ENCODE data around the gene CYB5R3.

The CYB5R3 gene

DNA sequence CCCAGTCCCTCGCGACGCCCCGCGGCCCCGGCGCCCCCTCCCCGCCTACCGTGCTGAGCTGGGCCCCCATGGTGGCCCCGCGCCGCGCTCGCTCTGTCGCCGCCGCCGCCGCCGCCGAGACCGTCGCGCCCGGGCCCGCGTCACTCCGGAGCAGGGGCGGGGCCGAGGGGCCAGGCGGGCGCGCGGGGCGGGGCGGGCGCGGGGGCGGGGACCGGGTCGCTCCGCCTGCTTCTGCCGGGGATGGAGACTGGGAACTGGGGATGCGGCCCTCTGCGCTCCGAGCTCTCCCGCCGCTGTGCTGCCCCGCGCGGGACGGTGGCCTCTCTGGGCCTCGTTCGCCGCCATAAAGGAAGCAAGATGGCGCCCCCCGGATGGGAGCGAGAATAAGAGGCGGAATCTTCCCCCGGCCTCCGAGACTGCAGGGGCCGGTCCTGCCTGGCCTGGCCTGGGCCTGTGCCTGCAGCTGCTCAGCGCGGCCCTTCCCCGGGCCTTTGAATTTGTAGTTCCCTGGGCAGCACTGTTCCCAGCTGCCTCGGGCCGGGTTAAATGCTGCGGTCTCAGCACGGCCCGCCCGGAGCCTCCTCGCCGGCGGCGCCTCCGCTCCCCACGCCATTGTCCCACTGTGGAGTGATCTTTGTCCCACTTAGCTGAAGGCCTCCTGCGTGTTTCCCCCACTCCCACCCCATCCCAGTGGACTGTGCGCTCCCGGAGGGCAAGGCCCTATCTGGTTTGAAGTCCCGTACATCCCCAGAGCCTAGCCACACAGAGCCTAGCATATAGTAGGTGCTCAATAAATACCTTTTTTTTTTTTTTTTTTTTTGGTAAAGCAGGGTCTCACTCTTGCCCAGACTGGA is at the start of gene CYB5R3:
TSS of gene CYB5R3 (minus strand) at position 147 of the 854 bp plus-strand sequence. CDS start at position 70, 77 bp downstream.
- peak; percentile 65 for DNase-seq

DNA sequence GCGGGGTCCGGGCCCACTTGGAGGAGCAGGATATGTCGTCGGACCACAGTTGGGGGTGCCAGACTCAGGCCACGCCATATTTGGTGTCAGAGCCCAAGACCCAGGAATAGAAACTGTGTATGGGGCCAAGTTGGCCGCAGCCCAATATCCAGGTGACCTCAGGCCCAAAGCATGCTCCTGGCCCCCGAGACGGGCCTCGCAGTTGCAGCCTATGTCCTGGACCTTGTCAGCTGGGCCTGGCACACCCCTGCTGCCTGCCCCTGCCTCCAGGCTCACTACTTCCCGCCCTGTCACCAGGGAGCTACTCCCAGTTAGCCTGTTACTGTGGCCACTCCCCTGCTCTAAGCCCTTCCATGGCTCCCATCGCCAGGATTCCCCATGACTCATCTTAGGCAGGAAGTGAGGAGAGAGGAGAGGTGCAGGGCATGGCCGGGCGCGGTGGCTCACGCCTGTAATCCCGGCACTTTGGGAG is 48.4 kb upstream of the CYB5R3 start:
- no peak for DNase-seq

DNA sequence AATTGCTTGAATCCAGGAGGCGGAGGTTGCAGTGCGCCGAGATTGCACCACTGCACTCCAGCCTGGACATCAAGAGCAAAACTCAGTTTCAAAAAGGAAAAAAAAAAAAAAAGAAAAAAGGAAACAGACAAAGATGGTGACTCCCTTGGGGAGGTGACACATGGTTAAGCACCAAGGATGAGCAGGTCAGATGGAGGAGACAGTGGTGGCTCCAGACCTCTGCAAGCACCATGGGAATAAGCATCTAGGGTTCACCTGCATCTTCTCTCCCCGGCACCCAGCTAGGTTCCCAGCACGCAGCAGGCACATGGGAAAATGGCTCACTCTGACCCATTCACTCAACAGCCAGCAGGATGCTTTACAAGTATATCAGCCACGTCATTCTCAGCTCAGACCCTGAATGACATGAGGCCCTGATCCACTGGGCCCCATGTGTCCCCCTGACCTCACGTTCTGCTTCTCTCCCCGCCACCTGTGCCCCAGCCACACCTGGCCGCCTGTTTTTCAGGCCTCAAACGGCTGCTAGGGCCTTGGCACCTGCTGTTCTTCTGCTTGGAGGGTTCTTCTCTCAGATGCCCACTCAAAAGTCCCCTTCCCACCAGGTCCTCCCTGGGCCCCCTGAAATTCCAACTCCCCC is 47.3 kb upstream of the CYB5R3 start:
- DNase-seq: no peak

DNA sequence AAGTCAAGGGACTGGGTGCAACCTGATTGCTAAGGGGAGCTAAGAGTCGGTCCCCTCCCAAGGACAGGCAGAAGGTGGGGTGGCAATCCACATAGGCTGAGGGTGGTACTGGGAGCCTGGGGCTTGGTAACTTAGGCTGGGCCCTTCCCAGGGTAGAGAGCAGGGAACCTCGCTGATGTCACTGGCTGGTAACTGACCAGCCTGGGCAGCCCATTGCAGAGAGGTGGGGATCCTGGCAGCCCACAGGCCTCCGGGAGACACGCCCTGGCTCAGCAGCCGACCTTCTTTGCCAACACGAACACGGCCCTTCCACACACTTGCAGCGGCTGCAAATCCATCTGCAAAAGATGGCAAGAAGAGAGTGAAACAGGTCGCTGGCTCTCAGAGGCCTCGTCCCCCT is 46.1 kb upstream of the CYB5R3 start:
- no peak for DNase-seq

DNA sequence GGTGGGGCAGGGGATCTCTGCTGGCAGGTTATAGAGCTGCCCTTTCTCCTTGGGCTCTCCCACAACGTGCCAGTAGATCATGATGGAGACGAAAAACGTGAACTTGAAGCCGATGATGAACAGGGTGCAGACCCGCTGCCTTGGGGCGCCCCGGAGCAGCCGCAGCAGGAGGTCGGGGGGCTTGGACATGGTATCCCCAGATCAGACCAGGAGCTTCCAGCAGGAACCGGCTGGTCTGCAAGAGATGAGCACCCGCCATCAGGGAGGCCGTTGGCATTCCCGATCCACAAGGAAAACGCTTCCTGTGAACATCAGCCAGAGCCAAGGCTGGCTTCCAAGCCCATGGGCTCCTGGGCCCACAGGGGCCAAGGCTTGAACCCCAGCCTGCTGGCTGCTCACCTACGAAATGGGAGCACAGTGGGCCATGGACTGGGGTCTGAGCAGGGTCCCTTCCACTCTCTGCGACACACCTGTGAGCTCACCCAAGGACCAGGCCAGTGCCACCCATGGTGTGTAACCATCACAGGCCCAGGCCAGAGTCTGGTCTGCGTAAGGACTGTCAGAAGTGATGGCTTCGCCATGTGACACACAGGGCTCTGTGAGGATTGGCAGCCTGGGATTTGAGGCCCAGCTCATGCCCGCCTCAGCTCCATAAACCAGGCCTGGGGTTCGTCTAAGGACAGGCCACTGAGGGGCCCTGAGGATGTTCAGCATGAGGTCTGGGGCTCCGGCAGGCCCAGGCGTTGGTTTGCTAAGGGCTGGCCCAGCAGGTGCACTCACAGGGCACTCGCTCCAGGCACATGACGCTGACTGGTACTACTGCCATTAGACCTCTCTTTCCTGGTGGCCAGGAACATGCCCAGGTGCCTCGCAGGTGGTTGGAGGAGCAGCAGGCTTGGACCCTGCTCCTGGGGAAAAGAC is 44.8 kb upstream of the CYB5R3 start:
- DNase-seq: no peak

DNA sequence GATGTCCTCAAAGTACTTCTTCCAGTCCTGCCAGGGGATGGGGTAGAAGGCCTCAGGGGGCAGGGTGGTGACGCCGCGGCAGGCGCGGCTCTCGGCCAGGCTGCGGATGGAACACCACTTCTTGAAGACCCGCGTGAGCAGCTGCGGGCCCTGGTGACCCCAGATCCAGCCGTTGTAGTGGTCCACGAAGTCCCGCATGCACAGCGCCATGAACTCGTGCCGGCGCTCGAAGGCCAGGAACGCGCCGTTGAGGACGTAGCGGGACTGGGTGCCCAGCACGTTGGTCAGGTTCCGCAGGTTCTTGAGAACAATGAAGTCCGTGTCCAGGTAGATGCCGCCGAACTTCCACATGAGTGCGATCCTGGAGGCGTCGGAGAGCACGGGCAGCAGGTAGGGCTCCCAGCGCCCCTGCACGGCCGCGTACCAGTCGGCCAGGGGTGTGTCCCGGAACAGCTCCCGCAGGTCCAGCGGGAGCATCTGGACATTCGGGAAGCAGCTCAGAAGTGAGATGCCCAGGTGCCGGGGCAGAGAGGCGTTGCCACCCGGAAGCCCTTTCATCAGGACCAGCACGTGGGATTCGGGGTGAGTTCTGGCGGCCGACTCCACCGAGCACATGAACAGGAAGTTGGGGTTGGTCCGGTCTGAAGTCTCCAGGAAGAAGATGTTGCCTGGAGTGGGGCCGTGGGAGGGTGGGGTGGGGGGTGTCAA is 44.0 kb upstream of the CYB5R3 start:
- DNase-seq: no peak

DNA sequence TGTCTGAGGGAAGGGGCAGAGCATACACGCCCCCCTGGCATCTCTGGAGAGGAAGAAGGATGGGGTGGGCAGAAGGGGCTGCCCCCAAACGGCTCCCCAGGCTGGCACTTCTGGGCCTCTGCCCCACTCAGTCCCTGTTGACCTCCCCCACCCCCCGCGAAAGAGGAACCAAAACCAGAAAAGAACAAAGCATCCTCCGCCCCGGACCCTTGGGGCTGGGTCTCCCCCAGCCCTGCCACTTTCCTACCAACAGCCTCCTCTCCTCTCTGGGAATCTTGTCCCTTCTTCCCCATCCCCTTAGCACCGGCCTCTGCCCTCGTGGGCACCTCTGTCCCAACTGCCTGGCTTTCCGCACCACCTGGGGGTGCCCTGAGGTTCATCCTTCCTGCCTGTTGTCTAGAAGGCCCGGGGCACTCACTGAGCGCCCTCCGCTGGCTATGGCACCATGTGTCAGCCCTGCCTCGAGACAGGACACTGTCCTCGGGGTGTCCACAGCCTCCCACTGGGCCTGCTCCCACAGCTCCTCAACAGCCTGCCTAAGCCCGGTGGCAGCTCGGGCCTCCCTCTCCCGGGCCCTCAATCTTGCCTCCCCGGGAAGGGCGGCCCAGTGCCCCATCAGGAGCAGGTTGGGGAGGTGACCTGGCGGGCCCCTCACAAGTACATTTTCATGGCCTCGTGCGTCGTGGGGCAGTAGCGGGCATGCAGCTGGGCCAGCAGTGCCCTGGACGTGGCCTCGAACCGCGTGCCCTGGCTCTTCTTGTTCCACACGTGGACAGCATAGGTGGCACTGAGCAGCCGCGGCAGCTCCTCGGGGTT is 43.3 kb upstream of the CYB5R3 start:
- no peak for DNase-seq

DNA sequence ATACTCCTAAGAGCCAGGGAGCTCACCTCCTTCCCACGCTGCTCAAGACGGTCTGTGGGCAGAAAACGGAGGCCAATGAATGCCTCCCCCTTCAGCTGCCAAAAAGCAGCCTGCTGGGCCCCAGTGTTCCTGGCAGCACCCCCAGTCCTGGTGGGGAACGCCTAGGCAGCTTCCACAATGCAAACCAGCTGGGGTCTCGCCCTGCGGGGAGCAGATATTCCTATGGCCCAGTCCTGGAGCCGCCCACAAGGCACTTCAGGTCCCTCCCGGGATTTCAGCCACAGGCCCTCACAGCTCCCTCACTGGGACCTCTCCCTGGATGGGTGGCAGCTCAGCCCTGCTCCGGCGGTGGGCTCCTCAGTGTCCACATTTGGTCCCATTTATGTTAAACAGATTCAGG is 42.2 kb upstream of the CYB5R3 start:
- no peak for DNase-seq

DNA sequence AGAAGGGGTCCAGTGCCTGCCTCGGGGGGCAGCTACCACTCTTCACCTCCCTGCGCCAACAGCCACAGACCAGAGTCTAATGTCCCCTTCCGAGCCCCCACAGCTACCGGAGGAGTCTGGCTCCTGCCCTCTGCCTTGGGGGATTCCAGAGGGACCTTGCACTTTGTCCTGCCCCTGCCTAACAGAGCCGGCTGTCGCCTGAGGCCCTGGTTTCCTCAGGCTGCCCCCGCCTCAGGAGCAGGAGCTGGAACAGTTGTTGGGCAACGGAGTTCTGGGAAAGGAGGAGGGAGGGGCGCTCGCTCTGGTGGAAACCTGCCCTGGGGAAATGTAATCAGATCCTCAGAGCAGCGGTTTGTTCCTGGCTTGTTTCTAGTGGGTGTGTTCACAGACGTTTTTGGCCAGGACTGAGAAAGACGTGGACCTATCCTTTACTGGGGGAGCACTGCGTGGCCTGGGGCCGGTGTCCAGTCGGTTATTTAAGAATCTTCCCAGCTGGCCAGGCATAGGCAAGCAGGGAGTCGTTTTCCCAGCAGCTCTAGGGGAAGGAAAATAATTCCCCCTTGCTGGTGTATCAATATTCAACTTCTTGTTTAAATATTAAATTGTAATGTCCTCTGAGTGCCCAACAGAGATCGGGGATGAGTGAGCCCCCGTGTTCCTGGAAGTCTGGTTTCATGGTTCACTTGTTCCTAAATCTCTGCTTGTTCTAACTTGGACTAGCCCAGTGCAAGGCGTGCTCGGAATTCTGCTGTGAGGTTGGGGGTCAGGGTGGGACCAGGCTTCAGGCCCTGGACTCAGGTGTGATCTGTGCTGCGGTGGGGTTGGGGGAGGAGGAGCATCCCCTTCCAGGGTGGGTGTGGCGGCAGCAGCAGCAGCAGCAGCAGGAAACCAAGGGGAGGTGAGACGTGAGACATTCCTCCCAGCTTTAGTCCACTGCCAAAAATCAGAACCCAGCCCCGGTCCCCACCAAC is 39.3 kb upstream of the CYB5R3 start:
- peak; percentile 34 for DNase-seq

DNA sequence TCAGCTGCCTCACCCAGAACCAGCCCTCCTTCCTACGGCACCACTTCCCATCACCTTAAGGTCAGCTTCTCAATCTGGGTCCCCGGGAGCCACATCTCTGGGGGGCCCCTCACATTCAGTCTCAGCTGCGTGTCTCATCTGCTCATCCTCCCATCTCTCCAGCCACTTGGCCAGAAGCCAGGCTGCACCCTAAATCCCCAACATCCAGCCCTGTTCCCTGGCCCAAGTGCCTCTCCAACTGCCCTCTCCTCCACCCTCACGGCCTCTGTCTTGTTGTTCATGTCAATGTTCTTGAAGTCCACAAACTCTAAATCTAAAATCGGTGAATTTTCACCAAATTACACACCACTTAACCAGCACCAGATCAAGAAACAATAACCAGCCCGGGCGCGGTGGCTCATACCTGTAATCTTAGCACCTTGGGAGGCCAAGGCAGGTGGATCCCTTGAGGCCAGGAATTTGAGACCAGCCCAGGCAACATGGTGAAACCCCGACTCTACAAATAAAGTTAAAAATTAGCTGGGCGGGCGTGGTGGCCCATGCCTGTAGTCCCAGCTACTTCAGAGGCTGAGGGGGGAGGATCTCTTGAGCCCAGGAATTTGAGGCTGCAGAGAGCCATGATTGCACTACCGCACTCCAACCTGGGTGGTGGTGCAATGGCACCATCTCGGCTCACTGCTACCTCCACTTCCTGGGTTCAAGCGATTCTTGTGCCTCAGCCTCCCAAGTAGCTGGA is 37.7 kb upstream of the CYB5R3 start:
- DNase-seq: no peak

DNA sequence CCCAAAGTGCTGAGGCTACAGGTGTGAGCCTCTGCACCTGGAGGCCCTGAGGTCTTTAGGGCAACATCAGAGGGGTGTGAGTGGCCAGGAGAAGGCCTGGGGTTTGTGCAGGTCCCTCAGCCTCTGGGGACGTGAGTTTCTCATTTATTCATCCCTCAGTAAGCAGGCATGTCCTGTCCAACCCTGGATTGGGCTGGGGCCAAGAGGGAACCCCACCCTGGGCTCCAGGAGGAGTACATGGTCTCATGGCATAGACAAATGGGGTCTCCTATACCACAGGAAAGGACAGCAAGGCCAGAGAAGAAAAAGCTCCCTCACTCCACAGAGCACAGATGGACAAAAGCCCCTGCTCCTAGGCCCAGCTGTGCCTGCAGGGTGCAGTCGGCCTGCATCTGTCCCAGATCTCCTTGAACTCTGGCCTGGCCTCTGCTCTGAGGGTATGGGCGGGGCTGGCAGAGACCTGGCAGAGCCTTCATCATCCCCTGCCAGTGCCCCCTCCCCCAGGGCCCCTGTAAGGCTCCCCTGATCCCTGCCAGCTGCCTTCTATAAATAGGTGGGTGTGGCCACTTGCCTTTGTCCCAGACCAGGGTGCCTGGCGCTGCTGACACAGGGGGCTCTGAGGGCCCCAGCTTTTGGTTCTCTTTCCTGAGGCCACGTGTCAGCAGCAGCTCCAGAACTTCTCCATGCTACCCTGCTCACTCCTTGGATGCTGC is 36.9 kb upstream of the CYB5R3 start:
- DNase-seq: no peak

DNA sequence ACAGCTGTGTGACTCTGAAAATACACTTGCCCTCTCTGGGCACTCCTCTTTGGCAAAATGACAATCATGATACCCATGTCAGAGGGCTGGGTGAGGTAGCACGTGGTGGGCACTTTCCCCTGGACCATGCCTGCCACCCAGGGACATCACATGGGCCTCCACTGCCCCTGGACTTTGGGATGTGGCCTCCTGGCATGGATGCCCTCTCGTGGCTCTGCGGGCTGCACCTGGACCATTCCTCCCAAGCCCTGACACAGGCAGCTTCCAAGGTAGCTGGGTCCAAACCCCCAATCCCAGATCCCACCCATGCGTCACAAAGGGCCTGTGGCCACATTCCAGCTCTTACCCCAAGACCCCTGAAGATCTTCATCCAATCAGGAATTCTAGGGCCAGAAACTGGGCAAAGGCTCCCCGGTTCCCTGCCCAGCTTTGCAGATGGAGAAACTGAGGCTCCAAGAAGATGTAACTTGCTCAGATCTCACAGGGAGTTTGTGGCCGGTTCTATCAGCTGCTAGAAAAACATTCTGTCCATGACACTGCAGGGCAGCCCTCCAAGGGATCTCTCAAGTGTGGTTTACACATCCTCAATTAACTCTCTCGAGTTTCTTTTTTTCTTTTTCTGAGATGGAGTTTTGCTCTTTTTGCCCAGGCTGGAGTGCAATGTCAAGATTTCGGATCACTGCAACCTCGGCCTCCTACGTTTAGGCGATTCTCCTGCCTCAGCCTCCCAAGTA is 35.4 kb upstream of the CYB5R3 start:
- no peak for DNase-seq

DNA sequence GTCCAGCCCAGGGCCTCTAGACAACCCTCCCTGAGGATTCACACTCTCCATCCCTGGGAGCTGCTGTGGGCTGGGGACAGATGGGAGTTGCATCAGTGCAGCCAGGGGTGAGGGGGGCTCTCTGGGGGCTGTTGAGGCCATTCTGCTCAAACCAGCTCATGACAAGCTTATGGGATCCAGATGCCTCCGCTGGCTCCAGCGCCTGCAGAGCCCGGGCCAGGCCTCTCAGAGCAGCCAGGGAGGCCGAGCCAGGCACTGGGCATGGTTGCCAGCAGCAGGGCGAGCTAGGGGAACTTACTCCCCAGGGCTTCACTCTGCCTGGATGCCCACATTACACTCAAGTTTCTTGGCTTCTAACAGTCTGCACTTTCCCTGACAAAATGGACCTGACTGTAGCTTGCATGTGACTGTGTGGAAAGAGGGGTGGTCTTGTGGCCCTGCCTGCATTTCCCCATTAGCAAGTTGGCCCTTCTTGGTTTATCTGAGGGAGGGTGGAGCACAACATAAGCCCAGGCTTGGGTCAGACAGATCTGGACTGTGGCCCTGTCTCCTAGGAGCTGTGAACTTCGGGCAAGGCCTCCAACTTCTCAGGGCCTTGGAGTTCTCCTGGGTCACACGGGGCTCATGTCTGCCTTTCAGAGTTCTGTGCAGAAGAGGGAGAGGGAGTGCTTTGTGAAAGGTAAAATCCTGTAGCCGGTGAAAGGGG is 34.5 kb upstream of the CYB5R3 start:
- DNase-seq: no peak

DNA sequence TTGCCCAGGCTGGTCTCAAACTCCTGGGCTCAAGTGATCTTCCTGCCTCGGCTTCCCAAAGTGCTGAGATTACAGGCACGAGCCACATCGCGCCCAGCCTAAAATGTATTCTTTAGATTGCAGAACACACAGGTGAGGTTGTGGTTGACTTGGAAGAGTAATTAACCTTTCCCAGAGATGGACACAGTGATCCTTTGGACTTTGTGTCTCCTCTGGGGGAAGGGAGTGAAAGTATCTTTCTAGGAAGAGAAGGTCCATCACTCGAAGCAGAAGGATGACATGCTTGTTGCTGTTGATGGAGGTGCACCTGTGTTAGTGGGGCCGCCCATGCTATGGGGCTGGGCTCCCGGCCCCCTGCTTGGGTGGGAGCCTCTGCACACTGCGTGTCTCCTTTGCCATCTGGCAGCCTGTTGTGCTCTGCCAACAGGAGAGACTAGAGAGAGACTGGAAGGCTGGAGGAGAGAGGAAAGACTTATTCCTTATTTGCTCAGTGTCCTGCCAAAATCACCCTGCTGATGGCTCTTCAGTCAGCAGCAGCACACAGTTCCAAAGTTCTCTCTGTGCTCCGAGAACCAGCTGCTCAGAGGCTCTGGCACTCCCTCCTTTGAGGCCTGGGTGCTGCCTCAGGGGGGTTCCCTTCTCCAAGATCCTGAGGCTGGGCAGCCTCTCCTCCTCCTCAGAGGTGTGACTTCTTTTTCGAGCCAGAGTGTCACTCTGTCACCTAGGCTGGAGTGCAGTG is 33.1 kb upstream of the CYB5R3 start:
- DNase-seq: no peak

DNA sequence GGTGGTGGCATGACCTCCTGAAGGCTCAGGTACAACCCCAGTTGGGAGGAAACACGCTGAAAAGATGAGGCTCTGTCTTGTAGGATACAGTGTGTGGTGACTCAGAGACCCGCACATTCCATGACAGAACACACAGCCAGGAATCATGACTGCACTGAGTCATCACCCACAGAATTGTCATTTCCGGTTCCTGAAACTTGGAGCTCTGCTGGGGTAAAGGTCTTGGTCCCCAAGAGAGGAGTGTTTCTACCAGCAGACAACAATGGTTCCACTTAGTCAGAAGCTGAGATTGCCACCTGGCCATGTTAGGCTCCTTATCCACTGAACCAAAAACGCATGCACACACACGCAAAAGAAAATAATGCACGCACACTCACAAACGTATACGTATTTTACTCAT is 31.5 kb upstream of the CYB5R3 start:
- DNase-seq: no peak

DNA sequence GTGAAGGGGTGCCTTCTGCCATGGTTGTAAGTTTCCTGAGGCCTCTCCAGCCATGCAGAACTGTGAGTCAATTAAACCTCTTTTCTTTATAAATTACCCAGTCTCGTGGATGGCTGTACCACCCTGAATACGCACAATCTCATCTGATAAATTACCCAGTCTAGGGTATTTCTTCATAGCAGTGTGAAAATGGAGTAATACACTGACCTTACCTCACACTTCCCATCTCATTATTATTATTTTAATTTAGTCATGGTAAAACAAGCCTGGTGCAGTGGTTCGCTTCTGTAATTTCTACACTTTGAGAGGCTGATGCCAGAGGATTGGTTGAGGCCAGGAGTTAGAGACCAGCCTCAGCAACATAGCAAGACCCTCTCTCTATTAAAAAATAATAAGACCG is 30.5 kb upstream of the CYB5R3 start:
- no peak for DNase-seq

DNA sequence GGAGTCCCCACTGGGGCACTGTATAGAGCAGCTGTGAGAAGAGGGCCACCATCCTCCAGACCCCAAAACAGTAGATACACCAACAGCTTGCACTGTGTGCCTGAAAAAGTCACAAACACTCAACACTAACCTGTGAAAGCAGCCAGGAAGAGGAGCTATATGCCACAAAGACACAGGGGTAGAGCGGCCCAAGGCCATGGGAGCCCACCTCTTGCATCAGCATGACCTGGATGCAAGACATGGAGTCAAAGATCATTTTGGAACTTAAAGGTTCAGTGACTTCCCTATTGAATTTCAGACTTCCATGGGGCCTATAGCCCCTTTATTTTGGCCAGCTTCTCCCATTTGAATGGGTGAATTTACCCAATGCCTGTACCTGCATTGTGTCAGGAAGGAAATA is 29.7 kb upstream of the CYB5R3 start:
- DNase-seq: no peak

Measured in NCI-H1105 (cell line).